PFSK-1 (cell line): Measurements from ENCODE around the gene LDAH.

Experiments used
- POLR2AphosphoS5 ChIP-seq: IDR thresholded peaks from 2 replicates; pipeline ENCODE4 v1.6.1; 2012; ENCODE audit warnings: low read depth, mild to moderate bottlenecking, control low read depth, low read length, moderate library complexity
- REST ChIP-seq, 2 experiments: IDR thresholded peaks; 2 replicates each; pipeline versions ENCODE4 v1.6.1 to v1.8.0; 2011 to 2012; ENCODE audit warnings: low read depth in 2 of 2, low read length in 2 of 2, control low read depth in 1 of 2, inconsistent platforms in 1 of 2, mild to moderate bottlenecking in 1 of 2, moderate library complexity in 1 of 2; ENCODE audit not compliant: insufficient read depth in 1 of 2
- SIN3A ChIP-seq: IDR thresholded peaks from 2 replicates; pipeline ENCODE4 v1.6.1; 2012; ENCODE audit warnings: mild to moderate bottlenecking, low read length, moderate library complexity, borderline replicate concordance; ENCODE audit not compliant: insufficient read depth
- TAF1 ChIP-seq: IDR thresholded peaks from 2 replicates; pipeline ENCODE4 v1.6.1; 2012; ENCODE audit warnings: low read length, control low read depth, borderline replicate concordance; ENCODE audit not compliant: insufficient read depth

GRCh38 chr2:20698916-20699613 is 123.8 kb downstream of the LDAH start:
- no peak for TF ChIP-seq POLR2AphosphoS5
- no peak for TF ChIP-seq SIN3A
- TF ChIP-seq TAF1, result no peak
- TF ChIP-seq REST (IDR thresholded peaks at IDR 0.05; ENCODE audit: insufficient read depth in 1 of 2, low read depth in 2 of 2, low read length in 2 of 2), result no peak
